HFFc6 (cell line): ENCODE data around the gene CERS3. TPM values are rescaled to one million over a fixed set of nuclear protein-coding genes. Genes with fewer than 3 reads are reported as not detected.

ENCODE experiments used
- DNase-seq: peaks from one replicate; pipeline ENCODE4 v3.0.0-alpha.2; 2018
- H3K27ac Mint-ChIP-seq: 2 replicates; pipeline ENCODE4 v1.8.0; 2020; ENCODE audit warnings: mild to moderate bottlenecking, mixed read lengths
- H3K27me3 Mint-ChIP-seq: 2 replicates; pipeline ENCODE4 v1.8.0; 2021; ENCODE audit warnings: mild to moderate bottlenecking, moderate library complexity, mixed read lengths; ENCODE audit not compliant: insufficient read depth
- H3K36me3 Mint-ChIP-seq: 2 replicates; pipeline ENCODE4 v1.8.0; 2021; ENCODE audit warnings: low read depth, mixed read lengths
- H3K4me1 Mint-ChIP-seq: 2 replicates; pipeline ENCODE4 v1.8.0; 2020; ENCODE audit warnings: low read depth, mixed read lengths
- H3K4me3 Mint-ChIP-seq: 2 replicates; pipeline ENCODE4 v1.8.0; 2020; ENCODE audit warnings: mild to moderate bottlenecking, moderate library complexity, mixed read lengths
- H3K9me3 Mint-ChIP-seq: 2 replicates; pipeline ENCODE4 v1.8.0; 2020; ENCODE audit warnings: mild to moderate bottlenecking, mixed read lengths
- CTCF ChIP-seq: fragments of 200-600 bp; sonication (generic); IDR thresholded peaks from 2 replicates; pipeline ENCODE4 v1.5.0; 2021; ENCODE audit warnings: antibody characterized with exemption, mild to moderate bottlenecking
- total RNA-seq, 6 experiments: library from RNA; stranded (reverse); fragmentation: NEBNext Ultra II Directional; extraction: Animal tissue kit (Norgen Biotek cat#: 25700); gene quantifications; 2 replicates in 1 of 6; 3 replicates in 5 of 6; pipeline ENCODE4 v1.2.3, GENCODE V29; 2021

Gene CERS3
- total RNA-seq, 6 experiments from 2014 or later = not detected

GRCh38 chr15:100544338-100544841, 15.6 kb upstream of the CERS3 start:
- no peaks in the 10 kb centered on the region for H3K4me1 Mint-ChIP-seq
- H3K27ac Mint-ChIP-seq = no peak overlapping the region
- no peak for DNase-seq
- no peaks in the 10 kb centered on the region for H3K36me3 Mint-ChIP-seq
- no peaks in the 10 kb centered on the region; the same call in 1 of the 2 replicates for H3K27me3 Mint-ChIP-seq
- no peak for TF ChIP-seq CTCF
- H3K9me3 Mint-ChIP-seq = peaks cover 5% of the 10 kb centered on the region
- no peak overlapping the region for H3K4me3 Mint-ChIP-seq

DNA sequence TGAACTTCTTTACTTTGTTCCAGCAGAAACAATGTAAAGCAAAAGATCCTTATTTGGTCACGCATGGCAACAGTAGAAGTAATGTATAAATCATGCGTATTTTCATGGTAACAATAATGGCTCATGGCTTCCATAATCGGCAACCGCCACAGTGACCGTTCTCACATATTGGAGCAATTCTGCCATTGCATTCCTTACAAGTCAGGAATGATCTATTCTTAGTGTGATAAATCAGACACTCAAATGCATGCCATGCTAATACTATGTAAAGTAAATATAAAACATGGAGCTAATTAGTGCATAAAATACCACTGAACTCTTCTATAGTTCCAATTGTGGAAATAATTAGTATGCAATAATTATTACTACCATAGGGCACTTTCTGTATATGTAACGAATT, 13.5 kb upstream of the CERS3 start:
- Mint-ChIP-seq H3K9me3 (peaks cover 14% of the 10 kb centered on the region), H3K36me3 (no peaks in the 10 kb centered on the region), H3K4me1 (no peaks in the 10 kb centered on the region), H3K4me3 (no peak overlapping the region), H3K27me3 (no peaks in the 10 kb centered on the region; the same call in none of the 2 replicates), H3K27ac (no peak overlapping the region)
- no peak for TF ChIP-seq CTCF
- no peak for DNase-seq

DNA sequence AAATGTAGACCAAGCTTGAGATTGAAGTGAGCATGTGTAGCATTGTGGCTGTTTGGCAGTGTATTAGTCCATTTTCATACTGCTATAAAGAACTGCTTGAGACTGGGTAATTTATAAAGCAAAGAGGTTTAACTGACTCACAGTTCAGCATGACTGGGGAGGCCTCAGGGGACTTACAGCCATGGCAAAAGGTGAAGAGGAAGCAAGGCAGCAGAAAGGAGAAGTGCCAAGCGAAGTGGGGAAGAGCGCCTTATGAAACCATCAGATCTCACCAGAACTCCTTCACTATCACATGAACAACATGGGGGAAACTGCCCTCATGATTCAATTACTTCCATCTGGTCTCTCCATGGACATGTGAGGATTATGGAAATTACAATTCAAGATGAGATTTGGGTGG, 8.6 kb upstream of the CERS3 start:
- TF ChIP-seq CTCF = no peak
- peaks cover 9% of the 10 kb centered on the region for H3K9me3 Mint-ChIP-seq
- H3K27ac Mint-ChIP-seq = no peak overlapping the region
- H3K36me3 Mint-ChIP-seq = no peaks in the 10 kb centered on the region
- peaks cover 4% of the 10 kb centered on the region for H3K27me3 Mint-ChIP-seq
- H3K4me1 Mint-ChIP-seq = no peaks in the 10 kb centered on the region
- DNase-seq = no peak
- no peak overlapping the region for H3K4me3 Mint-ChIP-seq

GRCh38 chr15:100536733-100537132, 8.0 kb upstream of the CERS3 start:
- H3K27me3 Mint-ChIP-seq = peaks cover 4% of the 10 kb centered on the region
- peaks cover 9% of the 10 kb centered on the region for H3K9me3 Mint-ChIP-seq
- H3K4me3 Mint-ChIP-seq = no peak overlapping the region
- H3K36me3 Mint-ChIP-seq = no peaks in the 10 kb centered on the region
- no peak for DNase-seq
- H3K27ac Mint-ChIP-seq = no peak overlapping the region
- no peaks in the 10 kb centered on the region for H3K4me1 Mint-ChIP-seq
- no peak for TF ChIP-seq CTCF

DNA sequence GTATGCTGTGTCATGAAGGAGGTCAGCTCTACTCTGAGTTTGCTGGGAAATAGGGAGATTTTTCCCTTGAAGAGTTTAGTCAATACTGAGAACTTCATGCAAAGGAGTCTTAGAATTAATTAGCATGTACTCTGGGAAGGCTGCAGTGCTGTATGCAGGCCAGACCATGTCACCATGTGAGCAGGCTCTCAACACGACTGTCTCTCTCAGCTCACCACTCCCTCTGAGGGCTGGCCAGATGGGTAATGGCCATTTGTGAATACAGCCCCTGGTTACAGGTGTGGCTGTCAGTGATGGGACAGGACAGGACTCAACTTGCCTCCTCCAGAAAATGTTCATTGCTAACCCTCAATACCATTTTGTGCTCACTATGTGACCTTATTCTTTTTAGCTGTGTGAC, 5.1 kb upstream of the CERS3 start:
- H3K9me3 Mint-ChIP-seq = peaks cover 4% of the 10 kb centered on the region; the same call in 1 of the 2 replicates
- H3K36me3 Mint-ChIP-seq = no peaks in the 10 kb centered on the region
- H3K4me1 Mint-ChIP-seq = no peaks in the 10 kb centered on the region
- H3K4me3 Mint-ChIP-seq = no peak overlapping the region
- no peak for TF ChIP-seq CTCF
- no peak overlapping the region for H3K27ac Mint-ChIP-seq
- no peak for DNase-seq
- H3K27me3 Mint-ChIP-seq = peaks cover 4% of the 10 kb centered on the region

GRCh38 chr15:100531823-100532327, 3.1 kb upstream of the CERS3 start:
- Mint-ChIP-seq H3K27ac (no peak overlapping the region), H3K9me3 (peaks cover 5% of the 10 kb centered on the region; the same call in 1 of the 2 replicates), H3K4me1 (no peaks in the 10 kb centered on the region), H3K4me3 (no peak overlapping the region), H3K36me3 (no peaks in the 10 kb centered on the region), H3K27me3 (peaks cover 4% of the 10 kb centered on the region)
- no peak for DNase-seq
- no peak for TF ChIP-seq CTCF
